ENCODE measurements around the gene TULP1. TPM values are rescaled to one million over a fixed set of nuclear protein-coding genes. Genes with fewer than 3 reads are reported as not detected.
"Not testable (repeated sequence)": the region's sequence is repeated elsewhere in the genome, so short reads cannot be mapped to it uniquely, and the experiment has no call there.

Gene TULP1
- total RNA-seq, 1 experiment from 2014 or later, result not detected

DNA sequence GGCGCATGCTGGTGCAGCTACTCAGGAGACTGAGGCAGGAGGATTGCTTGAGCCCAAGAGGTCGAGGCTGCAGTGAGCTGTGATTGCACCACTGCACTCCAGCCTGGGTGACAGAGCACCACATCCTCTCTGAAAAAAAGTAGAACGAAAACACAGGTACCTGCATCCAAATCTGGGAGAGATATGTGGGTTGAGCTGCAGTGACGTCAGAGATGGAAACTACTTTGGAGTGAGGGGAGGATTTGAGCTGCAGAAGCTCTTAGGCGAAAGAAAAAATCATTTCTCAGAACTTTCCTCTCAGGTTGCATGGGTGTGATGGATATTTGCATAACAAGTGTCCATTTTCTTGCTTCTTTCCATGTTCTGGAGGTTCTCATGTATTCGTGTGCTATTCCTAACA lies 4.0 kb upstream of the TULP1 start:
- intact Hi-C loops (cut with micrococcal nuclease; ENCODE audit: unreplicated experiment), result no loop called here
- DNase-seq, result no peak
- no TSS peak for BruUV-seq (replicated peaks)
- Mint-ChIP-seq H3K4me1 (ENCODE audit: low read depth, unreplicated experiment) (no peaks in the 10 kb centered on the region), H3K4me3 (ENCODE audit: low read depth, unreplicated experiment) (no peak overlapping the region), H3K9me3 (ENCODE audit: low read depth, unreplicated experiment) (no peaks in the 10 kb centered on the region), H3K36me3 (ENCODE audit: insufficient read depth, unreplicated experiment) (no peaks in the 10 kb centered on the region), H3K27me3 (ENCODE audit: unreplicated experiment) (peaks cover 38% of the 10 kb centered on the region), H3K27ac (ENCODE audit: unreplicated experiment) (no peak overlapping the region)
- CTCF ChIA-PET, result interaction anchor here (0.6 to 1.7 kb wide), 3 partner anchors 9 to 851 kb away, joined by 3 to 6 read pairs (median 5); no protein-coding TSS in a partner anchor
- TF ChIP-seq, protein P1, sequence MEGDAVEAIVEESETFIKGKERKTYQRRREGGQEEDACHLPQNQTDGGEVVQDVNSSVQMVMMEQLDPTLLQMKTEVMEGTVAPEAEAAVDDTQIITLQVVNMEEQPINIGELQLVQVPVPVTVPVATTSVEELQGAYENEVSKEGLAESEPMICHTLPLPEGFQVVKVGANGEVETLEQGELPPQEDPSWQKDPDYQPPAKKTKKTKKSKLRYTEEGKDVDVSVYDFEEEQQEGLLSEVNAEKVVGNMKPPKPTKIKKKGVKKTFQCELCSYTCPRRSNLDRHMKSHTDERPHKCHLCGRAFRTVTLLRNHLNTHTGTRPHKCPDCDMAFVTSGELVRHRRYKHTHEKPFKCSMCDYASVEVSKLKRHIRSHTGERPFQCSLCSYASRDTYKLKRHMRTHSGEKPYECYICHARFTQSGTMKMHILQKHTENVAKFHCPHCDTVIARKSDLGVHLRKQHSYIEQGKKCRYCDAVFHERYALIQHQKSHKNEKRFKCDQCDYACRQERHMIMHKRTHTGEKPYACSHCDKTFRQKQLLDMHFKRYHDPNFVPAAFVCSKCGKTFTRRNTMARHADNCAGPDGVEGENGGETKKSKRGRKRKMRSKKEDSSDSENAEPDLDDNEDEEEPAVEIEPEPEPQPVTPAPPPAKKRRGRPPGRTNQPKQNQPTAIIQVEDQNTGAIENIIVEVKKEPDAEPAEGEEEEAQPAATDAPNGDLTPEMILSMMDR (IDR thresholded peaks at IDR 0.05; ENCODE audit: unreplicated experiment), result no peak

DNA sequence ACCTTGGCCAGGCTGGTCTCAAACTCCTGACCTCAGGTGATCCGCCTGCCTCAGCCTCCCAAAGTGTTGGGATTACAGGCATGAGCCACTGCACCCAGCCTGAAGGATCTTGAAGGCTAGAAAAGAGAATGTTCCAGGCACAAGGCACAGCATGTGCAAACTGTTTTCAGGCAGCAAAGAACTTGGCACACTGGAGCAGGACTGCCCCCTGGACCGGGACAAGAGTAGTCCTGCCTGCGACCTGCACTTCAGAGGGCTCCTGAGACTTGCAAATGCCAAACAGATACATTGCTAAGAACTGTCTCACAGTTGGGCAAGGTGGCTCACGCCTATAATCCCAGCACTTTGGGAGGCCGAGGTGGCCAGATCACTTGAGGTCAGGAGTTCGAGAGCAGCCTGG lies 3.2 kb upstream of the TULP1 start:
- H3K4me3 Mint-ChIP-seq (ENCODE audit: low read depth, unreplicated experiment); H3K36me3 Mint-ChIP-seq (ENCODE audit: insufficient read depth, unreplicated experiment); H3K9me3 Mint-ChIP-seq (ENCODE audit: low read depth, unreplicated experiment); BruUV-seq (replicated peaks); DNase-seq; intact Hi-C loops (cut with micrococcal nuclease; ENCODE audit: unreplicated experiment); H3K4me1 Mint-ChIP-seq (ENCODE audit: low read depth, unreplicated experiment); H3K27ac Mint-ChIP-seq (ENCODE audit: unreplicated experiment): not testable (repeated sequence)
- H3K27me3 Mint-ChIP-seq (ENCODE audit: unreplicated experiment), result peaks cover 38% of the 10 kb centered on the region
- CTCF ChIA-PET, result interaction anchor here (0.7 to 1.7 kb wide), 2 partner anchors 8 to 223 kb away, joined by 3 to 6 read pairs; no protein-coding TSS in a partner anchor

DNA sequence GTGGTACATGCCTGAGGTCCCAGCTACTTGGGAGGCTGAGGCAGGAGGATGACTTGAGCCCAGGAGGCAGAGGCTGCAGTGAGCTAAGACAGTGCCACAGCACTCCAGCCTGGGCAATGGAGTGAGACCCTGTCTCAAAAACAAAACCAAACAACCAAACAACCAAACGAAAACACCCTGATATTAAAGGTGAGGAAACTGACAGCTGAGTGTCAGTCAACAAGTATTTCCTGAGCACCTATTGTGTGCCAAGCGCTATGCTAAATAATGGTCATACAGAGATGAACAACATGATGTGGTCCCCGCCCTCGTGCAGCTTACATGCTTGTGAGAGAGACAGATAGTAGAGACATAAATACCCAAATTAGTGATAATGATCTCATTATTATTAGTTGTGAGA lies 1.9 kb upstream of the TULP1 start:
- BruUV-seq (replicated peaks), result no TSS peak
- TF ChIP-seq, protein P1 (IDR thresholded peaks at IDR 0.05; ENCODE audit: unreplicated experiment), result no peak
- H3K36me3 Mint-ChIP-seq (ENCODE audit: insufficient read depth, unreplicated experiment), result no peaks in the 10 kb centered on the region
- intact Hi-C loops (cut with micrococcal nuclease; ENCODE audit: unreplicated experiment), result no loop called here
- CTCF ChIA-PET, result interaction anchor here (0.6 to 1.5 kb wide), 2 partner anchors 10 to 819 kb away, joined by 3 to 7 read pairs; no protein-coding TSS in a partner anchor
- DNase-seq, result no peak
- H3K9me3 Mint-ChIP-seq (ENCODE audit: low read depth, unreplicated experiment), result no peaks in the 10 kb centered on the region
- H3K27ac Mint-ChIP-seq (ENCODE audit: unreplicated experiment), result no peak overlapping the region
- H3K4me3 Mint-ChIP-seq (ENCODE audit: low read depth, unreplicated experiment), result no peak overlapping the region
- H3K27me3 Mint-ChIP-seq (ENCODE audit: unreplicated experiment), result peaks cover 38% of the 10 kb centered on the region
- H3K4me1 Mint-ChIP-seq (ENCODE audit: low read depth, unreplicated experiment), result no peaks in the 10 kb centered on the region

DNA sequence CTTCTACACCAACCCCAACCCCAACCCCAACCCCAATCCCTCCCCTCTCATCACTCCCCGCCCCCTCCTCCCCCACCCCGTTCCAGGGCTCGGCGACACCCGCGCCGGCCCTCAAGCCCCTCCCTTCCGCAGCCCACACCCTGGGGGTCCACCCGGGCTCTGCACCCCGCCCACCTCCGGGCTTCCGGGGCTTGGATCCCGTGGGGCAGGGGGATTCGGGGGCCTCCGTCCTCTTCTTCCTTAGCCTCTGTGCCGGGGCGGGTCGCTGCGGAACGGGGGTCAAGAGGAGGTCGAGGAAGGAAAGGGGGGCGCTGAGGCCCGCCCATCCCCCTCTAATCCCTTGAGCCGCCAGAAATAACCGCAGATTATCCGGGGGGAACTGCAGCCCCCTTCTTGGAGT lies 690 bp downstream of the TULP1 start:
- H3K9me3 Mint-ChIP-seq (ENCODE audit: low read depth, unreplicated experiment), result no peaks in the 10 kb centered on the region
- H3K4me1 Mint-ChIP-seq (ENCODE audit: low read depth, unreplicated experiment), result no peaks in the 10 kb centered on the region
- peaks cover 46% of the 10 kb centered on the region for H3K27me3 Mint-ChIP-seq (ENCODE audit: unreplicated experiment)
- TF ChIP-seq, protein P1 (IDR thresholded peaks at IDR 0.05; ENCODE audit: unreplicated experiment), result no peak
- no TSS peak for BruUV-seq (replicated peaks)
- H3K4me3 Mint-ChIP-seq (ENCODE audit: low read depth, unreplicated experiment), result no peak overlapping the region
- no peak for DNase-seq
- no peaks in the 10 kb centered on the region for H3K36me3 Mint-ChIP-seq (ENCODE audit: insufficient read depth, unreplicated experiment)
- H3K27ac Mint-ChIP-seq (ENCODE audit: unreplicated experiment), result no peak overlapping the region
- intact Hi-C loops (cut with micrococcal nuclease; ENCODE audit: unreplicated experiment), result no loop called here
- CTCF ChIA-PET, result interaction anchor here (0.6 kb wide), 2 partner anchors 11 to 257 kb away, joined by 4 read pairs; no protein-coding TSS in a partner anchor

DNA sequence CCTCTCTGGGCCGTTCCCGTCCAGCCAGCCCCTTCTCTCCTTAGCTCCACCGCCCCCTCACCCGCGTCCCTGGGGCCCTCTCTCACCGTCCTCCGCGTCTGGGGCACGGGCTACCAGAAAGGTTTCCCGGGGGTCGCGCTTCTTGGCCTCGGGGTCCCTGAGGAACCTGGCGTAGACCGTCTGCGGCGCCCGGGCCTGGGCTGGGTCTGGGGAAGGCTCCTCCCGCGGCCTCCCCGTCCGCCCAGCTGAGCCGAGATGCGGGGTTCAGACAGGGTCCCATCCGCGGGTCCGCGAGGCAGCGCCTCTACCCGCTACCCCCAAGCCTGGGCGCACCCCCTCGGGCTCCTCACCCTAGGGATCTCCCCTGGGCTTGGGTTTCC lies 1.1 kb downstream of the TULP1 start:
- TF ChIP-seq, protein P1 (IDR thresholded peaks at IDR 0.05; ENCODE audit: unreplicated experiment), result no peak
- Mint-ChIP-seq H3K4me1 (ENCODE audit: low read depth, unreplicated experiment) (no peaks in the 10 kb centered on the region), H3K27me3 (ENCODE audit: unreplicated experiment) (peaks cover 51% of the 10 kb centered on the region), H3K9me3 (ENCODE audit: low read depth, unreplicated experiment) (no peaks in the 10 kb centered on the region), H3K36me3 (ENCODE audit: insufficient read depth, unreplicated experiment) (no peaks in the 10 kb centered on the region), H3K27ac (ENCODE audit: unreplicated experiment) (no peak overlapping the region), H3K4me3 (ENCODE audit: low read depth, unreplicated experiment) (no peak overlapping the region)
- no TSS peak for BruUV-seq (replicated peaks)
- DNase-seq, result no peak
- CTCF ChIA-PET, result interaction anchor here (0.6 kb wide), 2 partner anchors 11 to 257 kb away, joined by 4 read pairs; no protein-coding TSS in a partner anchor
- intact Hi-C loops (cut with micrococcal nuclease; ENCODE audit: unreplicated experiment), result no loop called here
